ENCODE results near the gene CDK18.

DNA sequence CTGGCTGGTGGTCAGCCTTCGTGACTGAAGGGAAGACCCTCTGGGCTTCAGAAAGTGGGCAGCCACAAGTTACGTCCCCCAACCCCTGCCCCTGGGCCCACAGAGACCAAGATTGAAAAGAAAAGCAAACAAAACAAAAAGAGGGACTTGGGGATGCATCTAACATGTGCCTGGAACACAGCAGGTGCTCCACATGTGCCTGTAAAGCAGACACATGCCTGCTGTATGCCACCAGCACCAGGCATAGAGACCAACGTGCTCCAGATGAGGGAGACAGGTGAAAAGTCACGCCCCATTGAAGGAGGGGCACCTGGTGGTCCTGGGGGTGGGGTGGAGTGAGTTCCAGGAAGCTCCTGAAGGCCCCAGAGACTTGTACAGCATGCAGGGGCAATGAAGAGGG is 11.9 kb downstream of the CDK18 start:
- TF ChIP-seq, protein P1, sequence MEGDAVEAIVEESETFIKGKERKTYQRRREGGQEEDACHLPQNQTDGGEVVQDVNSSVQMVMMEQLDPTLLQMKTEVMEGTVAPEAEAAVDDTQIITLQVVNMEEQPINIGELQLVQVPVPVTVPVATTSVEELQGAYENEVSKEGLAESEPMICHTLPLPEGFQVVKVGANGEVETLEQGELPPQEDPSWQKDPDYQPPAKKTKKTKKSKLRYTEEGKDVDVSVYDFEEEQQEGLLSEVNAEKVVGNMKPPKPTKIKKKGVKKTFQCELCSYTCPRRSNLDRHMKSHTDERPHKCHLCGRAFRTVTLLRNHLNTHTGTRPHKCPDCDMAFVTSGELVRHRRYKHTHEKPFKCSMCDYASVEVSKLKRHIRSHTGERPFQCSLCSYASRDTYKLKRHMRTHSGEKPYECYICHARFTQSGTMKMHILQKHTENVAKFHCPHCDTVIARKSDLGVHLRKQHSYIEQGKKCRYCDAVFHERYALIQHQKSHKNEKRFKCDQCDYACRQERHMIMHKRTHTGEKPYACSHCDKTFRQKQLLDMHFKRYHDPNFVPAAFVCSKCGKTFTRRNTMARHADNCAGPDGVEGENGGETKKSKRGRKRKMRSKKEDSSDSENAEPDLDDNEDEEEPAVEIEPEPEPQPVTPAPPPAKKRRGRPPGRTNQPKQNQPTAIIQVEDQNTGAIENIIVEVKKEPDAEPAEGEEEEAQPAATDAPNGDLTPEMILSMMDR (IDR thresholded peaks at IDR 0.05; ENCODE audit: poor library complexity, severe bottlenecking), result no peak
- TF ChIP-seq EZH2 (IDR thresholded peaks at IDR 0.05; ENCODE audit: borderline replicate concordance, insufficient read depth, low read length, poor library complexity, severe bottlenecking), result no peak
- TF ChIP-seq EP300 (conservative IDR thresholded peaks at IDR 0.05; ENCODE audit: poor library complexity, severe bottlenecking), result no peak
- TF ChIP-seq SMC3 (conservative IDR thresholded peaks at IDR 0.05; ENCODE audit: poor library complexity), result no peak
- TF ChIP-seq, protein P2, sequence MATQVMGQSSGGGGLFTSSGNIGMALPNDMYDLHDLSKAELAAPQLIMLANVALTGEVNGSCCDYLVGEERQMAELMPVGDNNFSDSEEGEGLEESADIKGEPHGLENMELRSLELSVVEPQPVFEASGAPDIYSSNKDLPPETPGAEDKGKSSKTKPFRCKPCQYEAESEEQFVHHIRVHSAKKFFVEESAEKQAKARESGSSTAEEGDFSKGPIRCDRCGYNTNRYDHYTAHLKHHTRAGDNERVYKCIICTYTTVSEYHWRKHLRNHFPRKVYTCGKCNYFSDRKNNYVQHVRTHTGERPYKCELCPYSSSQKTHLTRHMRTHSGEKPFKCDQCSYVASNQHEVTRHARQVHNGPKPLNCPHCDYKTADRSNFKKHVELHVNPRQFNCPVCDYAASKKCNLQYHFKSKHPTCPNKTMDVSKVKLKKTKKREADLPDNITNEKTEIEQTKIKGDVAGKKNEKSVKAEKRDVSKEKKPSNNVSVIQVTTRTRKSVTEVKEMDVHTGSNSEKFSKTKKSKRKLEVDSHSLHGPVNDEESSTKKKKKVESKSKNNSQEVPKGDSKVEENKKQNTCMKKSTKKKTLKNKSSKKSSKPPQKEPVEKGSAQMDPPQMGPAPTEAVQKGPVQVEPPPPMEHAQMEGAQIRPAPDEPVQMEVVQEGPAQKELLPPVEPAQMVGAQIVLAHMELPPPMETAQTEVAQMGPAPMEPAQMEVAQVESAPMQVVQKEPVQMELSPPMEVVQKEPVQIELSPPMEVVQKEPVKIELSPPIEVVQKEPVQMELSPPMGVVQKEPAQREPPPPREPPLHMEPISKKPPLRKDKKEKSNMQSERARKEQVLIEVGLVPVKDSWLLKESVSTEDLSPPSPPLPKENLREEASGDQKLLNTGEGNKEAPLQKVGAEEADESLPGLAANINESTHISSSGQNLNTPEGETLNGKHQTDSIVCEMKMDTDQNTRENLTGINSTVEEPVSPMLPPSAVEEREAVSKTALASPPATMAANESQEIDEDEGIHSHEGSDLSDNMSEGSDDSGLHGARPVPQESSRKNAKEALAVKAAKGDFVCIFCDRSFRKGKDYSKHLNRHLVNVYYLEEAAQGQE (IDR thresholded peaks at IDR 0.05; ENCODE audit: borderline replicate concordance), result no peak
- no peak for TF ChIP-seq RAD21 (conservative IDR thresholded peaks at IDR 0.05)
- TF ChIP-seq TAF1 (IDR thresholded peaks at IDR 0.05; ENCODE audit: low read depth), result no peak
- no peak for TF ChIP-seq MXI1 (conservative IDR thresholded peaks at IDR 0.05; ENCODE audit: poor library complexity, severe bottlenecking)
- TF ChIP-seq POLR2AphosphoS5 (IDR thresholded peaks at IDR 0.05), result no peak

Data from neural cell (in vitro differentiated cells).